HepG2 (cell line): ENCODE results near the gene ABCB8.
A peak's percentile ranks its signal among the peaks of the same experiment; 100 is the strongest.

ENCODE experiments used
- POLR2A ChIP-seq, 2 experiments: IDR thresholded peaks; 2 replicates each; pipeline ENCODE4 v1.6.1; 2011; ENCODE audit warnings: low read depth in 2 of 2, low read length in 2 of 2, mild to moderate bottlenecking in 1 of 2, moderate library complexity in 1 of 2; ENCODE audit not compliant: insufficient read depth in 1 of 2
- STAT6 ChIP-seq: sonication (generic); formaldehyde crosslinking; IDR thresholded peaks from 2 replicates; pipeline ENCODE4 v1.4.0; 2020; ENCODE audit warnings: missing genetic modification reagents, mild to moderate bottlenecking, borderline replicate concordance
- TGIF2 ChIP-seq: IDR thresholded peaks from 2 replicates; pipeline ENCODE4 v1.6.1; 2016; ENCODE audit warnings: control low read depth, missing compliant biosample characterization
- ZMYM4 ChIP-seq: sonication (generic); formaldehyde crosslinking; IDR thresholded peaks from 2 replicates; pipeline ENCODE4 v1.8.1; 2023; ENCODE audit warnings: mild to moderate bottlenecking, missing genetic modification reagents
- ZNF121 ChIP-seq: sonication (generic); formaldehyde crosslinking; IDR thresholded peaks from 2 replicates; pipeline ENCODE4 v1.5.0; 2020; ENCODE audit warnings: mild to moderate bottlenecking, missing genetic modification reagents
- TF ChIP-seq, protein P1 (sequence below): sonication (generic); formaldehyde crosslinking; IDR thresholded peaks from 2 replicates; pipeline ENCODE4 v1.8.0; 2022; ENCODE audit warnings: missing genetic modification reagents, low read depth, mild to moderate bottlenecking, borderline replicate concordance
- TF ChIP-seq, protein P2 (sequence below): sonication (generic); formaldehyde crosslinking; IDR thresholded peaks from 2 replicates; pipeline ENCODE4 v1.5.0; 2020; ENCODE audit warnings: mild to moderate bottlenecking, missing genetic modification reagents, moderate library complexity
- TF ChIP-seq, protein P3 (sequence below): sonication (generic); formaldehyde crosslinking; IDR thresholded peaks from 2 replicates; pipeline ENCODE4 v1.5.0; 2020; ENCODE audit warnings: missing genetic modification reagents
- TF ChIP-seq, protein P4 (sequence below), 2 experiments: fragments of 450-650 bp in 1 of 2; sonication (generic) in 1 of 2; formaldehyde crosslinking in 1 of 2; IDR thresholded peaks; 2 replicates each; pipeline versions ENCODE4 v1.6.1 to v1.8.0; 2016 to 2022; ENCODE audit warnings: antibody characterized with exemption in 1 of 2, mild to moderate bottlenecking in 1 of 2, missing genetic modification reagents in 1 of 2

DNA sequence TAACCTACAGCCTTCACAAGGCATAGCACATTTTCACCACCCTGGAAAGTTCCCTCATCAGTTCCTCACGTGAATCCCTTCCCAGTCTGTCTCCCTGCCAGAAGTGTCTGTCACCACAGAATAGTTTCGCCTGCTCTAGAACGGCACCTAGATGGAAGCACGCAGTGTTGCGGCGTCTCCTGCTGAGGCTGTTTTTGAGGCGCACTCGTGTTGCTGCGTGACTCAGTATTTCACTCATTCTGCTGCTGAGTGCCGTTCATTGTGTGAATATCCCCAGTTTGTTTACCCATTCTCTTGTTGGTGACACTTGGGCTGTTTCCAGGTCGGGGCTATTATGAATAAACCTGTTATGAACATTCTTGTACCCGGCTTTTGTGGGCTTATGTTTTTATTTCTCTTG lies 24.7 kb upstream of the ABCB8 start:
- no peak for TF ChIP-seq ZNF121
- TF ChIP-seq POLR2A (IDR thresholded peaks at IDR 0.05; ENCODE audit: insufficient read depth in 1 of 2, low read depth in 2 of 2, low read length in 2 of 2): no peak
- TF ChIP-seq TGIF2: no peak
- TF ChIP-seq, protein P1, sequence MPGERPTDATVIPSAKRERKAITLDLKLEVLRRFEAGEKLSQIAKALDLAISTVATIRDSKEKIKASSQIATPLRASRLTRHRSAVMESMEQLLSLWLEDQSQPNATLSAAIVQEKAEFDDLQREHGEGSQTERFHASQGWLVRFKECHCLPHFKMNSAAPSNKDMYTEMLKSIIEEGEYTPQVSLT: no peak
- TF ChIP-seq, protein P2, sequence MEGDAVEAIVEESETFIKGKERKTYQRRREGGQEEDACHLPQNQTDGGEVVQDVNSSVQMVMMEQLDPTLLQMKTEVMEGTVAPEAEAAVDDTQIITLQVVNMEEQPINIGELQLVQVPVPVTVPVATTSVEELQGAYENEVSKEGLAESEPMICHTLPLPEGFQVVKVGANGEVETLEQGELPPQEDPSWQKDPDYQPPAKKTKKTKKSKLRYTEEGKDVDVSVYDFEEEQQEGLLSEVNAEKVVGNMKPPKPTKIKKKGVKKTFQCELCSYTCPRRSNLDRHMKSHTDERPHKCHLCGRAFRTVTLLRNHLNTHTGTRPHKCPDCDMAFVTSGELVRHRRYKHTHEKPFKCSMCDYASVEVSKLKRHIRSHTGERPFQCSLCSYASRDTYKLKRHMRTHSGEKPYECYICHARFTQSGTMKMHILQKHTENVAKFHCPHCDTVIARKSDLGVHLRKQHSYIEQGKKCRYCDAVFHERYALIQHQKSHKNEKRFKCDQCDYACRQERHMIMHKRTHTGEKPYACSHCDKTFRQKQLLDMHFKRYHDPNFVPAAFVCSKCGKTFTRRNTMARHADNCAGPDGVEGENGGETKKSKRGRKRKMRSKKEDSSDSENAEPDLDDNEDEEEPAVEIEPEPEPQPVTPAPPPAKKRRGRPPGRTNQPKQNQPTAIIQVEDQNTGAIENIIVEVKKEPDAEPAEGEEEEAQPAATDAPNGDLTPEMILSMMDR (CRISPR knock-in tag): peak; percentile 26; the same call in 1 of the 2 replicates
- TF ChIP-seq, protein P3, sequence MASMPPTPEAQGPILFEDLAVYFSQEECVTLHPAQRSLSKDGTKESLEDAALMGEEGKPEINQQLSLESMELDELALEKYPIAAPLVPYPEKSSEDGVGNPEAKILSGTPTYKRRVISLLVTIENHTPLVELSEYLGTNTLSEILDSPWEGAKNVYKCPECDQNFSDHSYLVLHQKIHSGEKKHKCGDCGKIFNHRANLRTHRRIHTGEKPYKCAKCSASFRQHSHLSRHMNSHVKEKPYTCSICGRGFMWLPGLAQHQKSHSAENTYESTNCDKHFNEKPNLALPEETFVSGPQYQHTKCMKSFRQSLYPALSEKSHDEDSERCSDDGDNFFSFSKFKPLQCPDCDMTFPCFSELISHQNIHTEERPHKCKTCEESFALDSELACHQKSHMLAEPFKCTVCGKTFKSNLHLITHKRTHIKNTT (CRISPR knock-in tag): no peak
- no peak for TF ChIP-seq ZMYM4 (CRISPR knock-in tag)
- TF ChIP-seq STAT6 (CRISPR knock-in tag): no peak
- TF ChIP-seq, protein P4, sequence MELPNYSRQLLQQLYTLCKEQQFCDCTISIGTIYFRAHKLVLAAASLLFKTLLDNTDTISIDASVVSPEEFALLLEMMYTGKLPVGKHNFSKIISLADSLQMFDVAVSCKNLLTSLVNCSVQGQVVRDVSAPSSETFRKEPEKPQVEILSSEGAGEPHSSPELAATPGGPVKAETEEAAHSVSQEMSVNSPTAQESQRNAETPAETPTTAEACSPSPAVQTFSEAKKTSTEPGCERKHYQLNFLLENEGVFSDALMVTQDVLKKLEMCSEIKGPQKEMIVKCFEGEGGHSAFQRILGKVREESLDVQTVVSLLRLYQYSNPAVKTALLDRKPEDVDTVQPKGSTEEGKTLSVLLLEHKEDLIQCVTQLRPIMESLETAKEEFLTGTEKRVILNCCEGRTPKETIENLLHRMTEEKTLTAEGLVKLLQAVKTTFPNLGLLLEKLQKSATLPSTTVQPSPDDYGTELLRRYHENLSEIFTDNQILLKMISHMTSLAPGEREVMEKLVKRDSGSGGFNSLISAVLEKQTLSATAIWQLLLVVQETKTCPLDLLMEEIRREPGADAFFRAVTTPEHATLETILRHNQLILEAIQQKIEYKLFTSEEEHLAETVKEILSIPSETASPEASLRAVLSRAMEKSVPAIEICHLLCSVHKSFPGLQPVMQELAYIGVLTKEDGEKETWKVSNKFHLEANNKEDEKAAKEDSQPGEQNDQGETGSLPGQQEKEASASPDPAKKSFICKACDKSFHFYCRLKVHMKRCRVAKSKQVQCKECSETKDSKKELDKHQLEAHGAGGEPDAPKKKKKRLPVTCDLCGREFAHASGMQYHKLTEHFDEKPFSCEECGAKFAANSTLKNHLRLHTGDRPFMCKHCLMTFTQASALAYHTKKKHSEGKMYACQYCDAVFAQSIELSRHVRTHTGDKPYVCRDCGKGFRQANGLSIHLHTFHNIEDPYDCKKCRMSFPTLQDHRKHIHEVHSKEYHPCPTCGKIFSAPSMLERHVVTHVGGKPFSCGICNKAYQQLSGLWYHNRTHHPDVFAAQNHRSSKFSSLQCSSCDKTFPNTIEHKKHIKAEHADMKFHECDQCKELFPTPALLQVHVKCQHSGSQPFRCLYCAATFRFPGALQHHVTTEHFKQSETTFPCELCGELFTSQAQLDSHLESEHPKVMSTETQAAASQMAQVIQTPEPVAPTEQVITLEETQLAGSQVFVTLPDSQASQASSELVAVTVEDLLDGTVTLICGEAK (IDR thresholded peaks at IDR 0.05): no peak
- TF ChIP-seq, protein P4 (CRISPR knock-in tag; IDR thresholded peaks at IDR 0.05): no peak
